K562 (cell line): Measurements from ENCODE around the gene ANKEF1. TPM values are rescaled to one million over a fixed set of nuclear protein-coding genes. Genes with fewer than 3 reads are reported as not detected.

ENCODE experiments used
- ATAC-seq: fragments of 200-7000 bp; cut with Tn5 transposase; 3 replicates; pipeline ENCODE4 v1.9.1; 2020; ENCODE audit warnings: moderate library complexity
- BruUV-seq: library from RNA; stranded (reverse); fragments of 400-500 nt; replicated peaks from 2 replicates; lab custom pipeline; 2021; lab: Mats Ljungman, UMichigan
- CTCF ChIA-PET: fragments of 300-600 bp; formaldehyde crosslinking; extraction: SDS; loops from one replicate; lab custom pipeline; 2021; ENCODE audit warnings: low intra/inter-chr PET ratio; lab: Yijun Ruan, JAX
- POLR2A ChIA-PET: fragments of 300-600, 350-650 bp; sonication (Branson Sonifier 250); formaldehyde crosslinking; extraction: SDS; loops from one replicate; lab custom pipeline; 2021; ENCODE audit warnings: antibody characterized with exemption, inconsistent platforms; lab: Yijun Ruan, JAX
- DNase-seq, 4 experiments: peaks; one replicate each; pipeline versions ENCODE4 v3.0.0 to v3.0.0-alpha.2; 2011 to 2018; ENCODE audit warnings: low spot score in 3 of 4, mixed read lengths in 3 of 4; ENCODE audit errors: extremely low read depth in 1 of 4
- FAIRE-seq: peaks from 2 replicates; lab custom pipeline; 2011; peaks lifted over from hg19 to GRCh38; lab: Jason Lieb, UNC
- H2AFZ ChIP-seq: 2 replicates; pipeline ENCODE4 v1.6.0; 2011; ENCODE audit warnings: low read depth, low read length, control low read depth, inconsistent platforms
- H3K27ac ChIP-seq: fragments of 200-600 bp; 3 replicates; pipeline ENCODE4 v1.8.0; 2011; ENCODE audit warnings: low read depth, mild to moderate bottlenecking, control low read depth, inconsistent platforms, low read length, moderate library complexity, mixed read lengths; ENCODE audit errors: extremely low read depth
- H3K27me3 ChIP-seq, 2 experiments: fragments of 300-600 bp in 1 of 2; 2 replicates in 1 of 2; 3 replicates in 1 of 2; pipeline versions ENCODE4 v1.6.0 to v1.8.0; 2011; ENCODE audit warnings: inconsistent platforms in 2 of 2, low read length in 2 of 2, mild to moderate bottlenecking in 1 of 2, mixed read lengths in 1 of 2, moderate library complexity in 1 of 2; ENCODE audit not compliant: control insufficient read depth in 2 of 2, insufficient read depth in 2 of 2
- H3K36me3 ChIP-seq: fragments of 300-600 bp; 3 replicates; pipeline ENCODE4 v1.8.0; 2011; ENCODE audit warnings: mild to moderate bottlenecking, low read length, inconsistent platforms; ENCODE audit not compliant: control insufficient read depth, insufficient read depth
- H3K4me1 ChIP-seq, 2 experiments: fragments of 200-600 bp in 1 of 2; replicated peaks in 1 of 2; 2 replicates in 1 of 2; 3 replicates in 1 of 2; pipeline versions ENCODE4 v1.5.1 to v1.8.0; 2011; ENCODE audit warnings: inconsistent platforms in 2 of 2, low read length in 2 of 2, mild to moderate bottlenecking in 1 of 2, mixed read lengths in 1 of 2, moderate library complexity in 1 of 2; ENCODE audit not compliant: control insufficient read depth in 2 of 2, insufficient read depth in 2 of 2
- H3K4me2 ChIP-seq: 2 replicates; pipeline ENCODE4 v1.6.1; 2011; ENCODE audit warnings: low read length, control low read depth, inconsistent platforms, mixed read lengths; ENCODE audit not compliant: insufficient read depth
- H3K4me3 ChIP-seq: fragments of 200-600 bp; sonication (generic), shearing (Covaris generic); 2 replicates; pipeline ENCODE4 v1.5.1; 2016; ENCODE audit warnings: control low read depth, inconsistent platforms
- H3K79me2 ChIP-seq: fragments of 200-600 bp; 3 replicates; pipeline ENCODE4 v1.8.0; 2011; ENCODE audit warnings: low read length, inconsistent platforms; ENCODE audit not compliant: control insufficient read depth, insufficient read depth
- H3K9ac ChIP-seq, 2 experiments: 2 replicates each; pipeline versions ENCODE4 v1.6.0 to v1.6.1; 2011; ENCODE audit warnings: low read depth in 2 of 2, low read length in 2 of 2, control low read depth in 1 of 2, inconsistent platforms in 1 of 2, mild to moderate bottlenecking in 1 of 2, mixed read lengths in 1 of 2; ENCODE audit not compliant: insufficient read depth in 1 of 2
- H3K9me1 ChIP-seq: one replicate; pipeline ENCODE4 v1.6.0; 2011; ENCODE audit warnings: inconsistent platforms, mild to moderate bottlenecking, low read length, moderate library complexity; ENCODE audit not compliant: control insufficient read depth, insufficient read depth
- H3K9me3 ChIP-seq: replicated peaks from 2 replicates; pipeline ENCODE4 v1.5.1; 2011; ENCODE audit warnings: low read depth, low read length, inconsistent platforms; ENCODE audit not compliant: control insufficient read depth, insufficient read depth
- H4K20me1 ChIP-seq: replicated peaks from 2 replicates; pipeline ENCODE4 v1.6.1; 2011; ENCODE audit warnings: low read length, inconsistent platforms, mixed read lengths; ENCODE audit not compliant: control insufficient read depth, insufficient read depth
- DPF2 ChIP-seq: fragments of 450-650 bp; IDR thresholded peaks from 2 replicates; pipeline ENCODE4 v1.6.1; 2016
- KDM1A ChIP-seq, 2 experiments: fragments of 450-650 bp; IDR thresholded peaks; 2 replicates each; pipeline ENCODE4 v1.6.1; 2016; ENCODE audit warnings: mild to moderate bottlenecking in 2 of 2
- LEF1 ChIP-seq: fragments of 450-650 bp; IDR thresholded peaks from 2 replicates; pipeline ENCODE4 v1.6.1; 2016; ENCODE audit warnings: mild to moderate bottlenecking
- XRCC4 ChIP-seq: IDR thresholded peaks from one replicate; pipeline ENCODE4 v1.6.1; 2011; ENCODE audit not compliant: insufficient read depth, insufficient read length; ENCODE audit errors: extremely low read depth
- ZNF561 ChIP-seq: fragments of 450-650 bp; formaldehyde crosslinking; conservative IDR thresholded peaks from 2 replicates; pipeline ENCODE4 v1.4.0; 2020; ENCODE audit warnings: mild to moderate bottlenecking, moderate library complexity
- in situ Hi-C: fragments of 300-500 bp; cut with MboI; formaldehyde crosslinking; loops from 4 replicates; pipeline ENCODE4 v1.15.0; 2018; ENCODE audit warnings: inconsistent platforms, mixed read lengths
- intact Hi-C: fragments of 100-400 bp; cut with micrococcal nuclease; formaldehyde crosslinking; loops from 2 replicates; pipeline ENCODE4 v1.14.2; 2022
- polyA plus RNA-seq, 8 experiments: library from polyadenylated mRNA; depleted of rRNA in 4 of 8; stranded (reverse) in 5 of 8; unstranded in 3 of 8; fragments of >200 nt; fragmentation: Nextera tagmentation in 2 of 8; fragmentation: Illumina TruSeq in 1 of 8; extraction: Ambion mirVana in 2 of 8; extraction: Trizol in 1 of 8; gene quantifications; 2 replicates each; pipeline versions ENCODE4 v1.2.1 to v1.2.3, GENCODE V29; 2011 to 2014; ENCODE audit warnings: inconsistent platforms in 1 of 8, missing spikeins in 1 of 8
- total RNA-seq, 7 experiments: library from RNA; depleted of rRNA in 6 of 7; stranded (reverse); fragments of >200 nt in 6 of 7; fragmentation: Illumina TruSeq in 2 of 7; extraction: Trizol in 2 of 7; gene quantifications; 2 replicates each; pipeline versions ENCODE4 v1.2.1 to v1.2.3, GENCODE V29; 2011 to 2021; ENCODE audit warnings: low replicate concordance in 1 of 7
- TF ChIP-seq, protein P1 (sequence below), 2 experiments: IDR thresholded peaks; 2 replicates each; pipeline ENCODE4 v1.6.1; 2012; ENCODE audit warnings: improper control_type of control experiment in 2 of 2, low read depth in 2 of 2, low read length in 2 of 2, borderline replicate concordance in 1 of 2
- TF ChIP-seq, protein P2 (sequence below): IDR thresholded peaks from 2 replicates; pipeline ENCODE4 v1.6.1; 2012; ENCODE audit warnings: low read depth, low read length, improper control_type of control experiment, borderline replicate concordance
- TF ChIP-seq, protein P3 (sequence below), 2 experiments: fragments of 250-450 bp in 1 of 2; fragments of 450-650 bp in 1 of 2; sonication (Bioruptor Pico) in 1 of 2; IDR thresholded peaks; 2 replicates each; pipeline versions ENCODE4 v1.6.1 to v1.8.0; 2016 to 2021; ENCODE audit warnings: mild to moderate bottlenecking in 2 of 2, moderate library complexity in 2 of 2, missing compliant biosample characterization in 1 of 2, missing genetic modification characterization in 1 of 2
- TF ChIP-seq, protein P4 (sequence below): fragments of 250-450 bp; sonication (Bioruptor Pico); IDR thresholded peaks from 2 replicates; pipeline ENCODE4 v1.4.0; 2020; ENCODE audit warnings: mild to moderate bottlenecking

ANKEF1 gene
- total and polyA plus RNA-seq, 9 of the 15 experiments (the other 6 are each of a cell fraction or from before 2014, with no cell fraction given) = 0.35 to 2.1 (median 1.7) TPM

DNA sequence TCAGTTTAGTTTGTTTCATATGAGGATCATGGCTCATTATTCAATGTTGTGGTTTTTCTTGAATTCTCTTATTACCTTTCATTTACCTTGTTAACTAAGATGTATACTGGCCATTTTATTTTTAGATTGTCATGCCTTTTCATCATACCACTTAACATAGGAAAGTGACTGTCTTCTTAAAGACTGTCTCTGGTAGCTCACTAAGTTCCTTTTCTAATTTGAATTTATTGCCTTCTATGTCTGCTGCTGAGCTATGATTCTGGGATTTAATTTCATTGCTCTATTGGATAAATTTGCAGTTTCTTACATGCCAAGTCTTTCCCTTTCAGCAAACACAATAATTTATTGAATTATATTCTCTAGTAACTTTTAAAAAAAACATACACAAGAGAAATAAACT is 49.5 kb upstream of the ANKEF1 start:
- no peaks in the 10 kb centered on the region for H4K20me1 ChIP-seq
- POLR2A ChIA-PET = interaction anchor here (0.6 kb wide), 1 partner anchor 1557 kb away, joined by 4 read pairs; no protein-coding TSS in a partner anchor
- FAIRE-seq (no peak), DNase-seq (no peak), ATAC-seq (no peak)
- no peak overlapping the region for H3K27ac ChIP-seq
- no peaks in the 10 kb centered on the region for H3K27me3 ChIP-seq
- no peak overlapping the region for H3K9ac ChIP-seq
- H3K4me1 ChIP-seq = no peaks in the 10 kb centered on the region
- H3K79me2 ChIP-seq = no peaks in the 10 kb centered on the region
- CTCF ChIA-PET = no interaction called here
- in situ Hi-C loops = no loop called here
- no peaks in the 10 kb centered on the region for H3K9me1 ChIP-seq
- no peak overlapping the region for H3K4me3 ChIP-seq
- H3K36me3 ChIP-seq = no peaks in the 10 kb centered on the region
- BruUV-seq = no TSS peak
- no peak overlapping the region for H2AFZ ChIP-seq
- no peak overlapping the region for H3K4me2 ChIP-seq
- H3K9me3 ChIP-seq = no peaks in the 10 kb centered on the region
- intact Hi-C loops = no loop called here
- TF ChIP-seq KDM1A (IDR thresholded peaks at IDR 0.05) = no peak
- TF ChIP-seq, protein P1, sequence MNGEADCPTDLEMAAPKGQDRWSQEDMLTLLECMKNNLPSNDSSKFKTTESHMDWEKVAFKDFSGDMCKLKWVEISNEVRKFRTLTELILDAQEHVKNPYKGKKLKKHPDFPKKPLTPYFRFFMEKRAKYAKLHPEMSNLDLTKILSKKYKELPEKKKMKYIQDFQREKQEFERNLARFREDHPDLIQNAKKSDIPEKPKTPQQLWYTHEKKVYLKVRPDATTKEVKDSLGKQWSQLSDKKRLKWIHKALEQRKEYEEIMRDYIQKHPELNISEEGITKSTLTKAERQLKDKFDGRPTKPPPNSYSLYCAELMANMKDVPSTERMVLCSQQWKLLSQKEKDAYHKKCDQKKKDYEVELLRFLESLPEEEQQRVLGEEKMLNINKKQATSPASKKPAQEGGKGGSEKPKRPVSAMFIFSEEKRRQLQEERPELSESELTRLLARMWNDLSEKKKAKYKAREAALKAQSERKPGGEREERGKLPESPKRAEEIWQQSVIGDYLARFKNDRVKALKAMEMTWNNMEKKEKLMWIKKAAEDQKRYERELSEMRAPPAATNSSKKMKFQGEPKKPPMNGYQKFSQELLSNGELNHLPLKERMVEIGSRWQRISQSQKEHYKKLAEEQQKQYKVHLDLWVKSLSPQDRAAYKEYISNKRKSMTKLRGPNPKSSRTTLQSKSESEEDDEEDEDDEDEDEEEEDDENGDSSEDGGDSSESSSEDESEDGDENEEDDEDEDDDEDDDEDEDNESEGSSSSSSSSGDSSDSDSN (IDR thresholded peaks at IDR 0.05; ENCODE audit: borderline replicate concordance in 1 of 2, low read depth in 2 of 2, low read length in 2 of 2) = no peak
- TF ChIP-seq, protein P2, sequence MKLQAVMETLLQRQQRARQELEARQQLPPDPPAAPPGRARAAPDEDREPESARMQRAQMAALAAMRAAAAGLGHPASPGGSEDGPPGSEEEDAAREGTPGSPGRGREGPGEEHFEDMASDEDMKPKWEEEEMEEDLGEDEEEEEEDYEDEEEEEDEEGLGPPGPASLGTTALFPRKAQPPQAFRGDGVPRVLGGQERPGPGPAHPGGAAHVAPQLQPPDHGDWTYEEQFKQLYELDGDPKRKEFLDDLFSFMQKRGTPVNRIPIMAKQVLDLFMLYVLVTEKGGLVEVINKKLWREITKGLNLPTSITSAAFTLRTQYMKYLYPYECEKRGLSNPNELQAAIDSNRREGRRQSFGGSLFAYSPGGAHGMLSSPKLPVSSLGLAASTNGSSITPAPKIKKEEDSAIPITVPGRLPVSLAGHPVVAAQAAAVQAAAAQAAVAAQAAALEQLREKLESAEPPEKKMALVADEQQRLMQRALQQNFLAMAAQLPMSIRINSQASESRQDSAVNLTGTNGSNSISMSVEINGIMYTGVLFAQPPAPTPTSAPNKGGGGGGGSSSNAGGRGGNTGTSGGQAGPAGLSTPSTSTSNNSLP = no peak
- TF ChIP-seq, protein P3, sequence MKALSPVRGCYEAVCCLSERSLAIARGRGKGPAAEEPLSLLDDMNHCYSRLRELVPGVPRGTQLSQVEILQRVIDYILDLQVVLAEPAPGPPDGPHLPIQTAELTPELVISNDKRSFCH (CRISPR knock-in tag; IDR thresholded peaks at IDR 0.05) = no peak
- TF ChIP-seq, protein P3 (tag; IDR thresholded peaks at IDR 0.05) = no peak
- TF ChIP-seq LEF1 = no peak
- TF ChIP-seq ZNF561 (CRISPR knock-in tag) = no peak
- TF ChIP-seq, protein P4, sequence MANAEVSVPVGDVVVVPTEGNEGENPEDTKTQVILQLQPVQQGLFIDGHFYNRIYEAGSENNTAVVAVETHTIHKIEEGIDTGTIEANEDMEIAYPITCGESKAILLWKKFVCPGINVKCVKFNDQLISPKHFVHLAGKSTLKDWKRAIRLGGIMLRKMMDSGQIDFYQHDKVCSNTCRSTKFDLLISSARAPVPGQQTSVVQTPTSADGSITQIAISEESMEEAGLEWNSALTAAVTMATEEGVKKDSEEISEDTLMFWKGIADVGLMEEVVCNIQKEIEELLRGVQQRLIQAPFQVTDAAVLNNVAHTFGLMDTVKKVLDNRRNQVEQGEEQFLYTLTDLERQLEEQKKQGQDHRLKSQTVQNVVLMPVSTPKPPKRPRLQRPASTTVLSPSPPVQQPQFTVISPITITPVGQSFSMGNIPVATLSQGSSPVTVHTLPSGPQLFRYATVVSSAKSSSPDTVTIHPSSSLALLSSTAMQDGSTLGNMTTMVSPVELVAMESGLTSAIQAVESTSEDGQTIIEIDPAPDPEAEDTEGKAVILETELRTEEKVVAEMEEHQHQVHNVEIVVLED (CRISPR knock-in tag) = no peak
- no peak for TF ChIP-seq DPF2
- TF ChIP-seq XRCC4 = no peak
